ENCODE measurements around the gene TEC.
A peak's percentile ranks its signal among the peaks of the same experiment; 100 is the strongest.

- peak; percentile 44 to 70 (median 58) for TF ChIP-seq CTCF (IDR thresholded peaks at IDR 0.05)
- no peak for TF ChIP-seq POLR2A (IDR thresholded peaks at IDR 0.05)
Measured at GRCh38 chr4:48141048-48141447, 128.6 kb downstream of the TEC start.
